ENCODE results near the gene WDR4.
A peak's percentile ranks its signal among the peaks of the same experiment; 100 is the strongest.
"Not testable (repeated sequence)": the region's sequence is repeated elsewhere in the genome, so short reads cannot be mapped to it uniquely, and the experiment has no call there.

The WDR4 gene, protein sequence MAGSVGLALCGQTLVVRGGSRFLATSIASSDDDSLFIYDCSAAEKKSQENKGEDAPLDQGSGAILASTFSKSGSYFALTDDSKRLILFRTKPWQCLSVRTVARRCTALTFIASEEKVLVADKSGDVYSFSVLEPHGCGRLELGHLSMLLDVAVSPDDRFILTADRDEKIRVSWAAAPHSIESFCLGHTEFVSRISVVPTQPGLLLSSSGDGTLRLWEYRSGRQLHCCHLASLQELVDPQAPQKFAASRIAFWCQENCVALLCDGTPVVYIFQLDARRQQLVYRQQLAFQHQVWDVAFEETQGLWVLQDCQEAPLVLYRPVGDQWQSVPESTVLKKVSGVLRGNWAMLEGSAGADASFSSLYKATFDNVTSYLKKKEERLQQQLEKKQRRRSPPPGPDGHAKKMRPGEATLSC

DNA sequence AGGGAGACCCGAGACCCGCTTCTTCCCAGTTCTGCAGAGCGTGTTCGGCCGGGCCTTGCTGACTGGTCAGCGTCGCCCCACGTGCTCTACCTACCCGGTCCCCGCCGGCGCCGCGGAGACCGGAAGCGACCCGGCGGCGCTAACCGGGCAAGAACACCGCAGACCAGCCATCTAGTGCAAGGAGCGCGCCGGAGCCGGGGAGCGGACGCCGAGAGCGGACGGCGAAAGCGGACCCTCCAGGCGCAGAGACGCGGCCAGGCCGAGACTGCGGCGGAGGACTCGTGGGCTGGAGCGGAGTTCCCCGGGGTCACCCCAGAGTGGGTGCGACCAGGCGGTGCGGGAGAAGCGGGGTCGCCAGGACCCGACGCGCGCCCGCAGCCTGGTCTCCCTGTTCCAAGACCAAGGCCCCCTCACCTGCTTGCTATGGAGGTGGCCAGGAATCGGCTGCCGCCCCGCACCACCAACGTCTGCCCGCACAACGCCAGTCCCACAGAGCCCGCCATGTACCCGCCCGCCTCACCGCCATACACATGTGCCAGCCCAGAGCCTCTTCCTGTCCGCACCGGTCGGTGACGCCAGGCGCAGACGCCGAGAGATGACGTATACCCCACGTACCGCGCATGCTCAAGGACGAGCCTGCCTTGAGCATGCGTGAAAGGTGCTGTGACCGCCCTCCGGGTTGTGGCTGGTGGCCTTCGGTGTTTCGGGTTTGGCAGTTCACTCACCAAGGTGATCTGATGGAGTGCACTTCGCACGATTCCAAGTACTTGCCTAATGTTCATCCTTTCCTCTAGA is at the start of gene WDR4:
TSS of gene WDR4 (minus strand) at position 547 of the 795 bp plus-strand sequence. CDS start at position 503, 44 bp downstream.
- peak; percentile 98 for DNase-seq

DNA sequence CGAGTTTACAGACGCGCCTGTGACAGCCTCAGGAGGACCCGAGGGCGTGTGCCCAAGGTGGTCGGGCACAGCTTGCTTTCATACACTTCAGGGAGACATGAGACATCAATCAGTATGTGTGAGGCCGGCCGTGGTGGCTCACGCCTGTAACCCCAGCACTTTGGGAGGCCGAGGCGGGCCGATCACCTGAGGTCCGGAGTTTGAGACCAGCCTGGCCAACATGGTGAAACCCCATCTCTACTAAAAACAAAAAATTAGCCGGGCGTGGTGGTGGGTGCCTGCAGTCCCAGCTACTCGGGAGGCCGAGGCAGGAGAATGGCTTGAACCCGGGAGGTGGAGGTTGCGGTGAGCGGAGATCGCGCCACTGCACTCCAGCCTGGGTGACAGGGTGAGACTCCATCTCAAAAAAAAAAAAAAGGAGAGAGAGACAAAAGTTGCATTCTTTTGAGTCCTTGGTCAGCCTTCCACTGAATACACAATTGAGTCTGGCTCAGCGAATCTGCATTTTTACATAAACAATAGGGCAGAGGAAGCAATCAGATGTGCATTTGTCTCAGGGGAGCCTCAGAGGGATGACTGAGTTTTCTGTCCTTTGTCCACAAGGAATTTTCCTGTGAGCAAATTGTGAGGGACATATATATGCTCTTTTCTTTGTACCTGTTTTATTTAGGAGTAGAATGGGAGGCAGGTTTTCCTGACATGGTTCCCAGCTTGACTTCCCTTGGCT is 48.3 kb upstream of the WDR4 start:
- not testable (repeated sequence) for DNase-seq

DNA sequence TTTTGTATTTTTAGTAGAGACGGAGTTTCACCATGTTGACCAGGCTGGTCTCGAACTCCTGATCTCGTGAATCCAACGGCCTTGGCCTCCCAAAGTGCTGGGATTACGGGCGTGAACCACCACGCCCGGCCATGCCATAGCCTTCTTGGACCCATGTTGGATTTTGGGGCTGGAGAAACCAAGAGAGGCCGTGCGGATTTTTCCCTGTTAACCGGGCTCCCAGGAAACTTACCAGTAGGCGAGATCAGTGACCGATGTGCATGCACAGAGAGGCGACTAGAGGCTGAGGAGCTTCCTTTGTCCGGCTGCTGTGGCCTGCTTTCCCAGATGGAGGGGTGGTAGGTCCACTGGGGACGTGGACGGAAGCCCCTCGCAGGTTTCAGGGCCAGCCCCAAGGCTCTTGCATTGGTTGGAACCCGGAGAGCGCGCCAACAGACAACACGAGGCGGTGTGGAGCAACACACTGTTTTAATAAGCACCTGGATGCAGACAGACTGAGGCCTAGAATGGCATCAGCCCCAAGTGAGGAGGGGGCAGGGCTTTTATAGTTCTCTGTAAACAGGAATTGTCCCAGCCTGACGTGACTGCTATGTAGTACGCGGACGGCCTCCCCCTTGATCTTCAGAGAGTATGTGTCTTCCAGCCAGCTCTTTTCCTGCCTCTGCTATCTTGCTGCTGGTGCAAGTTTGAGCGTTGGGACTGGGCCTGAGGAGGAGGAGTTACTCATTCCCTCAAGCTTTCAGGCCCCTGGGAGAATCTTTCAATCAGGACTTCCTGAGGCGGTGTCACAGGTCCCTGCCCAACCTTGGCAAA is 46.0 kb upstream of the WDR4 start, which contains the start of gene ERVH48-1:
TSS of gene ERVH48-1 (minus strand) at position 517 of the 813 bp plus-strand sequence. CDS start 6,624 bp downstream, outside the sequence.
- DNase-seq, result no peak

DNA sequence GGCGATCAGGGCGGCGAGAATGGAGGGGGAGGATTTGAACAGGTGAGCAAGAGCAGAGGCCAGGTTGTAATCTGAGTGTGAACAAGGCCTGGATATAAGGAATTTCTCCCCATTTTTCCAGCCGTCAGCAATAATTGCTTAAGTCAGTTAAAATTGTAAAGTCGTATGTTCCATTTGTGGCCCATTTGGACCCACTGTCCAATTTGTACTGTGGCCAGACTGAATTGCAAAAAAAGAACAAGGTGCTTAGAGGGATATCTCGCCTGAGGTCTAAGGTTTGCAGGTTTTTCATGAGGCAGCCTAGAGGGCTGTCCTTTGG is 45.1 kb upstream of the WDR4 start:
- DNase-seq, result no peak

DNA sequence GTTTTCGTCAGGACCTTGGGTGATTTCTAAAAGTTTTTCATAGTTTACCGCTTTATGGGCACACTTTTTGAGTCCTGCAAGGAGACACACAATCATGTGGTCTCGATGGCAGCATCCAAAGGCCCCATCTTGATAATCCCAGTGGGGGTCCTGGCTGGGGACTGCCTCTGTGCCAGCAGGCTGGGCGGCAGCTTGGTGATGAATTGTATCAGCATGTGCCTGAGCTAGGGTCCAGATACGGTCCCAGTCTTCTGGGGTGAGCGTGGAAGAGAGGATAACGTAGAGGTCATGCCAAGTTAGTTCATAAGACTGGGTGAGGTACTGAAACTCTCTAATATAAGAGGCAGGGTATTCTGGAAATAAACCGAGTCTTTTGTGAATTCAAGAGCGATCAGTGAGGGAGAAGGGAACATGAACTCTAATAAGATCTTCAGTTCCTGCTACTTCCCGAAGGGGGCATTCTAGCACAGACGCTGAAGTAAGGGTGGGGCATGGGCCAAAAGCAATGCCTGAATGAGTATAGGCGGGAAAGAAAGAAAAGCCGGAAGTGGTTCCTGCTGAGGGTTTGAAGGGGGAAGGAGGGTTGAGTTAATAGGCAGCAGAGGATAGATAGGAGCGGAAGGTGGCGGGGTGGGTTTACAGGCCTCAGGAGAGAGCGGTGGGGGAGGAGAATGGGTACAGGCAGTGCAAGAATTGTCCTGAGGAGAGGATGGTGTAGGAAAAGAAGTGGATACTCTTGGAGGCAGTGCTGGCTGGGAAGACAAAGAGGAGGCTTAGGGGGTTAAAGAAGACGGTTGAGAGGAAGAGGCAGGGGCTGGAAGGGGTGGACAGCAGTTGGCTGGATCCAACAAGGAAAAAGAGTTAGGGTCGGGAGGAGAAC is 44.5 kb upstream of the WDR4 start:
- peak; percentile 94 for DNase-seq

DNA sequence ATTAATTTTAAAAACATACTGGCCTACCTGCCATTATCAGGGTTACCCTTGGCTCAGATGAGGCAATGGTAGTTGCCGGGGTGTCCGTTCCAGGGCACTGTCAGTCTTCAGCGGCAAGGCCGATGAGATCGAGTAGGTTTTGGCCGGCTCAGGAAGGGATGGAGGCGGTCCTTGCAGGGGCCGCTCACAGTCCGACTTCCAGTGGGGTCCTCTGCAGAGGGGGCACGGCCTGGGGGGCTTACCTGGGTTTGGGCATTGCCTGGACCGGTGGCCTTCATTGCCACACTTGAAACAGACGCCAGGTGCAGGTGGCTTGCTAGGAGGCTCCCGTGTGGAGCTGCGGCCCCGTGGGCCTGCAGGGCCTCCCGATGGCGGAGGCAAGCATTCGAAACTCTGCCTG is 43.6 kb upstream of the WDR4 start:
- no peak for DNase-seq

DNA sequence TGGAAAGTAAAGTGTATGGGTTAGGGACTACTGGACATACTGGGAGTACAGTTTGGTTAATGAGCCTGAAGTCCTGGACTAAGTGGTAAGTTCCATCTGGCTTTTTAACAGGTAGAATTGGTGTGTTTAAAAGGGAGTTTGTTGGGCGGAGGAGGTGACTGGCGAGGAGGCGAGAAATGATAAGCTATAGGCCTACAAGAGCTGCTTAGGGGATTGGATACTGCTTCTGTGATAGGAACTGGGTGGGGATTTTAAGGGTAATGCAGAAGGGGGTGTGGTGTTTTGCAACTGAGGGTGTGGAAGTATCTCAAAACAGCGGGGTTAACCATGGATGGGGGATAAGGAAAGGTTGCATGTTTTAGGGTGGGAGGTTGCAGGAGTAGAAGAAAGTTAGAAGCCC is 42.6 kb upstream of the WDR4 start:
- DNase-seq, result no peak

DNA sequence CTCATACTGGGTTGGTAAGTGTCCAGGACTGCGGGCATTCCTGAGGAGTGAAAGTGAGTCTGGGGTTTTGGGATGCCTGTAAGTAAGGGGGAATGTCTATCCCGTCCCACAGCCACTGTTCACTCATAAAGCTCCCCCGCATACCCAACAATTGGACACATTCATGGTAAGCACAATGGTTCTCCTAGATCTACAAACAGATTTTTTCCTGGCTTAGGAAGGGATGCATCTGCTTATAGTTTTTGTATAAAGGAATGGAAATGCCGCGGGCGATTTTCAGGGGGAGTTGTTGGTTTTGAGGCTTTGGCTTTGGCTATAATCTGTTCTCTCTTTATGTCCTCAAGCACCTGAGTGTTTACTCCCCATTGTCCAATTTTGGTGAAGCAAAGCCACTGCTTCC is 39.0 kb upstream of the WDR4 start:
- DNase-seq, result no peak

DNA sequence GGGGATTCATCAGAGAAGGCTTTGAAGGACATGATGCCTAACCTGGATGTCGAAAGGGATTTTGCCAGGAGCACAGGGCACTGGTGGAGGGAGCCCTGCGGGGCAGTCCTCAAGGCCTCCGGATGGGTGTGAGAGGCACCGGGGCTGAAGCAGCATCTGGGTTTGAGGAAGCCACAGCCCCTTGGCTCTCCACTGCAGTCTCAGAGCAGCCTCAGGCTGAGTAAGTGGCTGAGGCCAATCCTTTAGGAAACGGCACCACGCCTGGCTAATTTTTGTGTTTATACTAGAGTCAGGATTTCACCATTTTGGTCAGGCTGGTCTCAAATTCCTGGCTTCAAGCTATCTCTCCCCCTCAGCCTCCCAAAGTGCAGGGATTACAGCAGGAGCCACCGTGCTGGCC is 34.1 kb upstream of the WDR4 start:
- no peak for DNase-seq

DNA sequence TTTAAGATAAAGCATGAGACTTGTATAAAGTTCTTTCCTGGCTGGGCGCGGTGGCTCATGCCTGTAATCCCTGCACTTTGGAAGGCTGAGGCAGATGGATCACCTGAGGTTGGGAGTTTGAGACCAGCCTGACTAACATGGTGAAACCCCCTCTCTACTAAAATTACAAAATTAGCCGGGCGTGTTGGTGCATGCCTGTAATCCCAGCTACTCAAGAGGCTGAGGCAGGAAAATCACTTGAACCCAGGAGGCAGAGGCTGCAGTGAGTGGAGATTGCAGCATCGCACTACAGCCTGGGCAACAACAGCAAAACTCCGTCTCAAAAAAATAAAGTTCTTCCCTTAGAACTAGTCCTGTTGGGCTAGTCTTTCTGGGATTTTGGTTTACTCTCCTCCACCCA is 32.6 kb upstream of the WDR4 start:
- not testable (repeated sequence) for DNase-seq

DNA sequence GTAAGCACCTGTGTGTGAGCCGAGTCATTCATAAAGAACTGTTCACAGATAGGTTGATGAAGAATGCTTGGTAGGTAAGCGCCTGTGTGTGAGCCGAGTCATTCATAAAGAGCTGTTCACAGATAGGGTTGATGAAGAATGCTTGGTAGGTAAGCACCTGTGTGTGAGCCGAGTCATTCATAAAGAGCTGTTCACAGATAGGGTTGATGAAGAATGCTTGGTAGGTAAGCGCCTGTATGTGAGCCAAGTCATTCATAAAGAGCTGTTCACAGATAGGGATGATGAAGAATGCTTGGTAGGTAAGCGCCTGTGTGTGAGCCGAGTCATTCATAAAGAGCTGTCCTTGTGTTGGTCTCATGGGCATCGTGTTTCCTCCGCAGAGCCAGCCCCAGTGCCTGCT is 29.1 kb upstream of the WDR4 start:
- not testable (repeated sequence) for DNase-seq

DNA sequence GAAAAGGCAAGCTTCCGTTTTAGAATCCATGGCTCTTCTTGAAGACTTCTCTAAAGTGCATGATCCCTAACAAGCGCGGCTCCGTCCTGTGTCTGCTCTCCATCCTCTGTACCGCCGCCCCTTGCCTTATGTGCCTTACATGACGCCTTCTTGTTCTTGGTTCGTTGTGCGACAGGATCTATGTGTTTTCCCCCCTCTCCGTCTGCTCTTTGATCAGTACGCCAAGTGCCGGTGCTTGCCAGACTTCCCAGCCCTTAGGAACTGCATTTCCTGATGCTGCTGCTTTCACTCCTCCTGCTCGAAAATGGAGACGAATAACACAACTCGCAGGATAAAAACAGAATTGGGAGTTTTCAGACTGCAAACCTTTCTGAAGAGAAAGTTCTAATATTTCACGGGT is 26.9 kb upstream of the WDR4 start:
- DNase-seq, result no peak

DNA sequence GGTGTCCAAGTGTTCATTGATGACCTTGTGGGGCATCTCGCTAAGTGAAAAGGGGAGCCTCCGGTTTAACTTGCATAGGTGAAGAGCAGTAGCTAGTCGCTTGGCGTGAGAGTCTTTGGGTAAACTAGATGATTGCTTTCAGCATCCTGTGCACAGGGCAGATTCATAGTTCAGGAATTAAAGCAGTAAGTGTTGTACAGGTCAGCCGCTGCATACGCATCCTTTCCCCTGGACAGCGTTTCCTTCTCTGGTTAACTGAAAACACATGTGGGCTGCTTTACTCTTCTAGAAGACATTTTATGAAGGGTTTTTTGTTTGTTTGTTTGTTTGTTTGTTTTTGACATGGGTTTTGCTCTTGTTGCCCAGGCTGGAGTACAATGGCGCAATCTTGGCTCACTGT is 25.9 kb upstream of the WDR4 start:
- no peak for DNase-seq

DNA sequence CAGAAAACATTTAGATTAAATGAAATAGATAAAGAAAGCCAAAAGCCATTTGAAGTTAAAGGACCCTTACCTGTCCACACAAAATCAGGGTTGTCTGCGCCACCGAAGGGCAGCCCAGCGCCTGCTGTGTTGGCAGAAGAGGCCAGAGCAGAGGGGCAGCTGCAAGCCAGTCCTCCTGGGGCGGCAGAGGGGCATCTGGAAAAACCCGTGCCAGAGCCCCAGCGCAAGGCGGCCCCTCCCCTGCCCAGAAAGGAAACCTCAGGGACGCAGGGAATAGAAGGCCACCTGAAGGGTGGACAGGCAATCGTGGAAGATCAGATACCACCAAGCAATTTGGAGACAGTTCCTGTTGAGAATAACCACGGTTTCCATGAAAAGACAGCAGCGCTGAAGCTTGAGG is 24.5 kb upstream of the WDR4 start:
- no peak for DNase-seq

DNA sequence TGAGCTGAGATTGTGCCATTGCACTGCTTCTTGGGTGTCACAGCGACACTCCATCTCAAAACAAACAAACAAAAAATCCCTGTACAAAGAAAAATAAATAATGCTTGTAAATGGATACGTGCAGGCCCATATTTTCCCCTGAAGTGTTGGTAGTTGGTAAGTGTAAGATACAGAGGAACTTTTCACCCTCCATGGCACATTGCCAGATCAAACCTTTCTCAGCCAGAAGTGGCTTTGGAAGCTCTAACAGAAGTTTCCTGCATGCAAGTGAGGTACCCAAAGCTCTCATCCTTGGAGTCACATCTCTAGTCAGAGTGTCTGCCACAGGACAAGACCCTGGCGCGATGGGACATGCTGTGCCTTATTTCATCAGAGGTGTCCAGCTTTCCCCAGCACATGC is 21.1 kb upstream of the WDR4 start:
- DNase-seq, result peak; percentile 11

DNA sequence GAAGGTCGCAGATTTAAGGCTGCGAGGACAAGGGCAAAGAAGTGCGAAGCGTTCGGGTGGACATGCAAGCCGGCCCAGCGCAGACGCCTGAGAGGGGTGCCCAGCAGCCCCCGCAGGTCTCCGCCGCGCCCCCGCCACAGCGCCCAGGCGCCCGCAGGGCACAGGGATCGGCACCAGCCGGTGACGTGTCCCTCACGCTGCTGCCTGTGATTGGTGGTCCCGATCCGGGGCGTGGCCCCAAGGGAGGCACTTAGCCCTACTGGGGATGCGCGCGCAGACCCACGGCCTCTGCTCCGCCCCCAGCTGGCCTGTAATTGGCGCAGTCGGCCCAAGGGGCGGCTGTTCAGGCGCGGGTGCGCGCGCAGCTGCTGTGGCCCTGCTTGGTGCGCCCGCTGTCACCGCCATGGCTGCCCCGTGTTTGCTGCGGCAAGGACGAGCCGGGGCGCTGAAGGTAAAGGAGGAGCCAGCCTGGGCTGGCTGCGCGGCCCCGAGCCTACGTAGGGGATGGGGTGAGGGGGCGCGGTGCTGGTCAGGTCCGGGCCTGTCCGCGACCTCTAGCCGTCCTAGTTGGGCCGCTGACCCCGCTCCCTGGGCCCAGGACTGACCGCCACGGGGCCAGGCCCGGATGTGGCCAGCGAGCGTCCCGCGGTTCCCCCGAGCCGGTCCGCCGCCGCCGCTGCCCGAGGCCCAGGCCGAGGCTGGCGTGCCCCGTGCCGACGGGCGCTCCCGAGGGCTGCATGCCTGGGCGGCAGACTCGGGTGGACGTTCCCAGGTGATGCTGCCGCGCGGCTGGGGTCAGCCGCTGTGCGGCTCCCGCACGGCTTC is 13.8 kb upstream of the WDR4 start, which contains the start of gene NDUFV3:
TSS of gene NDUFV3 (plus strand) at position 379 of the 825 bp plus-strand sequence. CDS start at position 404, 25 bp downstream.
- DNase-seq, result peak; percentile 98

DNA sequence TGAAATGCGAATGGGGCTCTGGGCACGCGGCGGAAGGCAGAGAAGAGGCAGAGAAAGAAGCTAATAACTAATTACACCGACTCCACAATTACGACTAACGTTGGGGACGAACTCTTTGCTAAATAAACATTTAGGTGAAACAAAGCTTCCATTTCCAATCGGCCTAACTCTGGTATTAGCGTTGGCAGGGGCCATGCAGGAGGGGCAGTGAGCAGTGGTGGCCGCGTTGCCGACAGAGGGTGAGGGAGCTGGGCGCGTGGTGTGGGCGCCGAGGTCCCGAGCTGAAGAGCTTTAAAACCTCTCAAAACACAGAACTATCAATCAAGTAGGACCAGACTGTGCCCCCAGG is 13.2 kb upstream of the WDR4 start:
- peak; percentile 86 for DNase-seq

DNA sequence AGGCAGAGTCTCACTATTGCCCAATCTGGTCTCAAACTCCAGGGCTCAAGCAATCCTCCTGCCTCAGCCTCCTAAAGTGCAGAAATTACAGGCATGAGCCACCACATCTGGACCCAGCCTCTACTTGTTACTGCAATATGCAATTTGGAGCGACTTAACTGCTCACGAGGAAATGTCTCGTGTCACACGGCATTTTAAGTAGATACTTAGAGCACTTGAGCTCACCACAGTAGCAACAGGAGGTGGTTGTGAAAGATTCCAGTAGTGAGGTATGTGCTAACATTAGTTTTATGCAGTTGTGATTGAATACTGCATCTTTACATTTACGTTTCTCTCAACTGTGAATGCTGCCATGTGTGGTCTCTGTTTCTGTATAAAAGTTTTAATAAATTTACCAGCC is 8.0 kb upstream of the WDR4 start:
- no peak for DNase-seq

DNA sequence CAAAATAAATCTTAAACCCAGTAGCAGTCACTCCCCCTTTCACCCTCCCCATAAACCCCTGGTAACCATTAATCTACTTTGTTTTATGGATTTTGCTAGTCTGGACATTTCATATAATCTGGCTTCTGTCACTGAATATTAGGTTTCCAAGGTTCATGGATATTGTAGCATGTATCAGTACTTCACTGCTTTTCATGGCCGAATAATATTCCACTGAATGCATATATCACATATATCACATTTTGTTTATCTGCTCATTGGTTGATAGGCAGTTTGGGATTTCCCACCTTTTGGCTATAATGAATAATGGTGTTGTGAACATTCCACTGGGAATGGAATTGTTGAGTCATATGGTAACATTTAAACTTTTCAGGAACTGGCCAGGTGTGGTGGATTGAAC is 4.6 kb upstream of the WDR4 start:
- DNase-seq, result no peak

DNA sequence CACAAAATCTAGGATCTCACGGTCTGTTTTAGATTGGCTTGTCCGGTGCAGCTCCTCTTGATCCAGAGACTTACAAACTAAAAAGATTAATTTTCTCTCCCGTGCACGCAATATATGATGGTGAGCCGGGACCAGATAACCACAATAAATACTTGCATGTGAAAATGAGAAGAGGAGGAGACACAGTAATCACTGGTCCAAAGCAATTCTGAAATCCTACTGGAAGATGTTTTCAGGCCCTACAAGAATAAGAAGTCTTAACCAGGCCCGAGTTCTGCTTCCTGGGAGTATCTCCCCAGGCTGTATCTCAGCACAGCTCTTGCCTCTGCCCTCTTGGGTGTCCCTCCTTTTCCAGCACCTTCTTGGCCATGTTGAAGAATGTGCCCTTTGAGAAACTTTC is 1.0 kb upstream of the WDR4 start:
- no peak for DNase-seq

DNA sequence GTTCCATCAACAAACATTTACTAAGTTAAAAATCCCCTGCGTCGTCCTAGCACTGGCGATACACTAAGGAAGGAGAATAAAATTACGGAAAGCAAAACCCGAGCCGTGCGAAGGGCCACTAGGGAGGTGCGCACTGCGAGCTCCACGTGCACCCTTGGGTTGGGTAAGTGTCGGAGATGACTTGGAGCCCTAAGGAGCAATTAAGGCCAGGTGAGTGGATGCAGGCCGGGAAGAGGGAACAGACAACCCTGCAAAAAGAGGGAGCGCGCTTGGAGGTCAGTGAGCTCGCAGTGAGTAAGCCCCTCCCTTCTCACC is 704 bp downstream of the WDR4 start:
- DNase-seq, result no peak
